Common myeloid progenitor, CD34-positive (primary cell): ENCODE results near the gene PIAS1.
A peak's percentile ranks its signal among the peaks of the same experiment; 100 is the strongest.

ENCODE experiments used
- CTCF ChIA-PET: fragments of 350-600 bp; sonication (Branson Sonifier 250); formaldehyde crosslinking; loops from one replicate; lab custom pipeline; 2021; ENCODE audit warnings: antibody characterized with exemption; lab: Charles Lee
- POLR2A ChIA-PET: fragments of 350-600 bp; sonication (Branson Sonifier 250); formaldehyde crosslinking; loops from one replicate; lab custom pipeline; 2021; ENCODE audit warnings: antibody characterized with exemption; lab: Charles Lee
- DNase-seq, 3 donors: peaks; one replicate each; pipeline versions ENCODE4 v3.0.0 to v3.0.0-alpha.2; 2013
- H3K27ac ChIP-seq, 2 experiments: 1 replicate in 1 of 2; 2 replicates in 1 of 2; pipeline ENCODE4 v1.7.0; 2013; ENCODE audit warnings: inconsistent platforms in 2 of 2, low read length in 2 of 2, mild to moderate bottlenecking in 2 of 2, low read depth in 1 of 2, moderate library complexity in 1 of 2; ENCODE audit not compliant: severe bottlenecking in 2 of 2, insufficient read depth in 1 of 2, poor library complexity in 1 of 2
- H3K27me3 ChIP-seq, 5 experiments: replicated peaks in 2 of 5; 1 replicate in 3 of 5; 2 replicates in 2 of 5; pipeline versions ENCODE4 v1.6.1 to v1.7.0; 2013; ENCODE audit warnings: low read length in 4 of 5, mild to moderate bottlenecking in 2 of 5, moderate library complexity in 2 of 5, inconsistent platforms in 1 of 5; ENCODE audit not compliant: insufficient read depth in 5 of 5, control insufficient read depth in 4 of 5
- H3K36me3 ChIP-seq, 4 experiments: 1 replicate in 2 of 4; 2 replicates in 2 of 4; pipeline versions ENCODE4 v1.6.1 to v1.7.0; 2013; ENCODE audit warnings: low read length in 3 of 4, control low read depth in 1 of 4, mild to moderate bottlenecking in 1 of 4; ENCODE audit not compliant: control insufficient read depth in 4 of 4, insufficient read depth in 4 of 4
- H3K4me1 ChIP-seq, 4 experiments: 1 replicate in 3 of 4; 2 replicates in 1 of 4; pipeline versions ENCODE4 v1.6.1 to v1.7.1; 2013; ENCODE audit warnings: low read length in 3 of 4, mild to moderate bottlenecking in 3 of 4, control low read depth in 1 of 4, inconsistent platforms in 1 of 4, moderate library complexity in 1 of 4; ENCODE audit not compliant: control insufficient read depth in 4 of 4, insufficient read depth in 4 of 4; ENCODE audit errors: control extremely low read depth in 1 of 4
- H3K4me3 ChIP-seq, 7 experiments: 1 replicate in 4 of 7; 2 replicates in 3 of 7; pipeline versions ENCODE4 v1.5.1 to v1.7.0; 2013; ENCODE audit warnings: mild to moderate bottlenecking in 7 of 7, low read length in 6 of 7, moderate library complexity in 6 of 7, inconsistent platforms in 2 of 7, low read depth in 2 of 7, control low read depth in 1 of 7; ENCODE audit not compliant: insufficient read depth in 4 of 7, control insufficient read depth in 1 of 7; ENCODE audit errors: extremely low read depth in 1 of 7
- H3K9me3 ChIP-seq, 5 experiments: 1 replicate in 4 of 5; 2 replicates in 1 of 5; pipeline versions ENCODE4 v1.6.1 to v1.7.1; 2013; ENCODE audit warnings: low read length in 4 of 5, mild to moderate bottlenecking in 2 of 5, inconsistent platforms in 1 of 5, low read depth in 1 of 5, moderate library complexity in 1 of 5; ENCODE audit not compliant: control insufficient read depth in 4 of 5, insufficient read depth in 2 of 5; ENCODE audit errors: control extremely low read depth in 1 of 5
- WGBS: methylation state at CpG from one replicate; pipeline ENCODE4 v1.1.5; 2013; ENCODE audit not compliant: insufficient coverage; 5-methylcytosine and 5-hydroxymethylcytosine counted together

Gene PIAS1

GRCh38 chr15:68083463-68083862 is 29.3 kb downstream of the PIAS1 start:
- ChIA-PET POLR2A (interaction anchor here (0.6 kb wide), 1 partner anchor 29 kb away, joined by 3 read pairs; no protein-coding TSS in a partner anchor), CTCF (interaction anchor here (1.0 kb wide), 1 partner anchor 71 kb away, joined by 3 read pairs; no protein-coding TSS in a partner anchor)
- no peaks in the 10 kb centered on the region for H3K27me3 ChIP-seq
- 100% methylated on average over 1 of the region's 4 CpGs for WGBS
- DNase-seq = no peak
- H3K27ac ChIP-seq = no peak overlapping the region
- H3K4me3 ChIP-seq = no peak overlapping the region
- H3K4me1 ChIP-seq = peaks cover 10 to 27% (median 18%) of the 10 kb centered on the region in 4 experiments
- peaks cover 0 to 14% (median 7%) of the 10 kb centered on the region in 4 experiments for H3K36me3 ChIP-seq
- no peaks in the 10 kb centered on the region for H3K9me3 ChIP-seq

- no peak overlapping the region for H3K4me3 ChIP-seq
- peaks cover 10 to 25% (median 17%) of the 10 kb centered on the region in 4 experiments for H3K4me1 ChIP-seq
- WGBS = 100% methylated on average over 1 of the region's 1 CpG
- DNase-seq = no peak
- H3K9me3 ChIP-seq = no peaks in the 10 kb centered on the region
- H3K36me3 ChIP-seq = peaks cover 0 to 15% (median 9%) of the 10 kb centered on the region in 4 experiments
- H3K27me3 ChIP-seq = no peaks in the 10 kb centered on the region
- no peak overlapping the region for H3K27ac ChIP-seq
- ChIA-PET CTCF (interaction anchor here (1.0 to 1.6 kb wide), 5 partner anchors 11 to 70 kb away, joined by 3 to 5 read pairs (median 4); partner anchors contain the start of gene PIAS1), POLR2A (no interaction called here)
Measured at GRCh38 chr15:68085052-68085451, 30.9 kb downstream of the PIAS1 start.

- no peaks in the 10 kb centered on the region for H3K27me3 ChIP-seq
- peaks cover 0 to 33% (median 19%) of the 10 kb centered on the region in 4 experiments for H3K36me3 ChIP-seq
- H3K9me3 ChIP-seq = peaks cover 0 to 15% (median 2%) of the 10 kb centered on the region in 5 experiments
- DNase-seq = no peak
- H3K4me3 ChIP-seq = no peak overlapping the region
- no peak overlapping the region for H3K27ac ChIP-seq
- POLR2A ChIA-PET = no interaction called here
- H3K4me1 ChIP-seq = no peaks in the 10 kb centered on the region
- CTCF ChIA-PET = interaction anchor here (2.3 kb wide), 1 partner anchor 10 kb away, joined by 8 read pairs; no protein-coding TSS in a partner anchor
- 100% methylated on average over 3 of the region's 3 CpGs for WGBS
Measured at GRCh38 chr15:68091743-68092142, 37.6 kb downstream of the PIAS1 start.

- ChIA-PET POLR2A (no interaction called here), CTCF (interaction anchor here (0.9 to 1.1 kb wide), 2 partner anchors 11 to 14 kb away, joined by 3 to 5 read pairs; no protein-coding TSS in a partner anchor)
- peaks cover 0 to 22% (median 3%) of the 10 kb centered on the region in 5 experiments for H3K9me3 ChIP-seq
- H3K36me3 ChIP-seq = peaks cover 4 to 33% (median 18%) of the 10 kb centered on the region in 4 experiments
- no CpG with 5 or more reads among the region's 1 CpG for WGBS
- H3K27ac ChIP-seq = no peak overlapping the region
- no peak for DNase-seq
- no peak overlapping the region for H3K4me3 ChIP-seq
- peaks cover 0 to 2% (median 0%) of the 10 kb centered on the region in 4 experiments for H3K4me1 ChIP-seq
- H3K27me3 ChIP-seq = no peaks in the 10 kb centered on the region
Measured at GRCh38 chr15:68096099-68096498, 42.0 kb downstream of the PIAS1 start.

- Histone ChIP-seq H3K9me3 (peaks cover 0 to 22% (median 3%) of the 10 kb centered on the region in 5 experiments), H3K4me3 (no peak overlapping the region), H3K4me1 (peaks cover 0 to 2% (median 0%) of the 10 kb centered on the region in 4 experiments), H3K36me3 (peaks cover 4 to 33% (median 16%) of the 10 kb centered on the region in 4 experiments), H3K27ac (no peak overlapping the region), H3K27me3 (no peaks in the 10 kb centered on the region)
- DNase-seq = peak in 2 of 3 donors; percentile 48 to 55
- CTCF ChIA-PET = interaction anchor here (1.4 kb wide), 1 partner anchor 12 kb away, joined by 5 read pairs; no protein-coding TSS in a partner anchor
- POLR2A ChIA-PET = no interaction called here
Measured at GRCh38 chr15:68097029-68097428, 42.9 kb downstream of the PIAS1 start.

- H3K9me3 ChIP-seq = peaks cover 0 to 25% (median 3%) of the 10 kb centered on the region in 5 experiments
- no peak overlapping the region for H3K27ac ChIP-seq
- no peak overlapping the region for H3K4me3 ChIP-seq
- WGBS = no CpG with 5 or more reads among the region's 1 CpG
- H3K36me3 ChIP-seq = peaks cover 4 to 28% (median 15%) of the 10 kb centered on the region in 4 experiments
- ChIA-PET POLR2A (no interaction called here), CTCF (interaction anchor here (1.3 kb wide), 1 partner anchor 13 kb away, joined by 3 read pairs; no protein-coding TSS in a partner anchor)
- H3K4me1 ChIP-seq = peaks cover 0 to 2% (median 0%) of the 10 kb centered on the region in 4 experiments
- H3K27me3 ChIP-seq = no peaks in the 10 kb centered on the region
- DNase-seq = no peak
Measured at GRCh38 chr15:68098465-68098864, 44.4 kb downstream of the PIAS1 start.

GRCh38 chr15:68100194-68100593 is 46.1 kb downstream of the PIAS1 start:
- CTCF ChIA-PET = interaction anchor here (1.0 kb wide), 1 partner anchor 54 kb away, joined by 3 read pairs; no protein-coding TSS in a partner anchor
- H3K9me3 ChIP-seq = peaks cover 0 to 27% (median 3%) of the 10 kb centered on the region in 5 experiments
- no peaks in the 10 kb centered on the region for H3K27me3 ChIP-seq
- no peak overlapping the region for H3K4me3 ChIP-seq
- WGBS = no CpG with 5 or more reads among the region's 2 CpGs
- POLR2A ChIA-PET = no interaction called here
- no peak for DNase-seq
- H3K4me1 ChIP-seq = peaks cover 0 to 2% (median 0%) of the 10 kb centered on the region in 4 experiments
- H3K27ac ChIP-seq = no peak overlapping the region
- H3K36me3 ChIP-seq = peaks cover 7 to 28% (median 17%) of the 10 kb centered on the region in 4 experiments
